ENCODE results near the gene KRTAP9-8.
"Not testable (repeated sequence)": the region's sequence is repeated elsewhere in the genome, so short reads cannot be mapped to it uniquely, and the experiment has no call there.

Gene KRTAP9-8

GRCh38 chr17:41255381-41256290 lies 17.8 kb downstream of the KRTAP9-8 start, which contains the start of gene KRTAP9-9:
Gene KRTAP9-9 (plus strand): TSS chr17:41255384.
- in situ Hi-C loops (cut with MboI; ENCODE audit: low sequenced_read_pairs), result not testable (repeated sequence)

- in situ Hi-C loops (cut with MboI; ENCODE audit: low sequenced_read_pairs), result no loop called here
These were observed 18.5 kb downstream of the KRTAP9-8 start for GRCh38 chr17:41256291-41256685.

- in situ Hi-C loops (cut with MboI; ENCODE audit: low sequenced_read_pairs), result no loop called here
These were observed 20.6 kb downstream of the KRTAP9-8 start for GRCh38 chr17:41258406-41258805.

- in situ Hi-C loops (cut with MboI; ENCODE audit: low sequenced_read_pairs), result no loop called here
These were observed 25.4 kb downstream of the KRTAP9-8 start for GRCh38 chr17:41263212-41263611.

- in situ Hi-C loops (cut with MboI; ENCODE audit: low sequenced_read_pairs), result no loop called here
These were observed 26.8 kb downstream of the KRTAP9-8 start for GRCh38 chr17:41264599-41264998.

- in situ Hi-C loops (cut with MboI; ENCODE audit: low sequenced_read_pairs), result no loop called here
These were observed 27.3 kb downstream of the KRTAP9-8 start, which contains the start of gene KRTAP9-6 for GRCh38 chr17:41265078-41265477. Gene KRTAP9-6 (plus strand): TSS chr17:41265378. CDS start chr17:41265378, 0 bp downstream.

- in situ Hi-C loops (cut with MboI; ENCODE audit: low sequenced_read_pairs), result no loop called here
These were observed 29.9 kb downstream of the KRTAP9-8 start for GRCh38 chr17:41267711-41268110.

- in situ Hi-C loops (cut with MboI; ENCODE audit: low sequenced_read_pairs), result not testable (repeated sequence)
These were observed 33.5 kb downstream of the KRTAP9-8 start for GRCh38 chr17:41271323-41271722.

- in situ Hi-C loops (cut with MboI; ENCODE audit: low sequenced_read_pairs), result no loop called here
These were observed 34.1 kb downstream of the KRTAP9-8 start for GRCh38 chr17:41271858-41272257.

- in situ Hi-C loops (cut with MboI; ENCODE audit: low sequenced_read_pairs), result not testable (repeated sequence)
These were observed 37.9 kb downstream of the KRTAP9-8 start, which contains the start of gene KRTAP9-7 for GRCh38 chr17:41275648-41276190. Gene KRTAP9-7 (plus strand): TSS chr17:41275698. CDS start chr17:41275698, 0 bp downstream.

- in situ Hi-C loops (cut with MboI; ENCODE audit: low sequenced_read_pairs), result no loop called here
These were observed 40.6 kb downstream of the KRTAP9-8 start for GRCh38 chr17:41278176-41278955.

- in situ Hi-C loops (cut with MboI; ENCODE audit: low sequenced_read_pairs), result no loop called here
These were observed 46.2 kb downstream of the KRTAP9-8 start for GRCh38 chr17:41284043-41284442.

GRCh38 chr17:41284546-41284945 lies 46.7 kb downstream of the KRTAP9-8 start:
- in situ Hi-C loops (cut with MboI; ENCODE audit: low sequenced_read_pairs), result no loop called here

- in situ Hi-C loops (cut with MboI; ENCODE audit: low sequenced_read_pairs), result no loop called here
These were observed 49.3 kb downstream of the KRTAP9-8 start for GRCh38 chr17:41287050-41287449.
